GM06990 (cell line): Measurements from ENCODE around the gene RNF17.

ENCODE experiments used
- DNase-seq: peaks from one replicate; pipeline ENCODE4 v3.0.0-alpha.2; 2011; ENCODE audit not compliant: insufficient read length; ENCODE audit errors: extremely low read depth
- H3K27me3 ChIP-seq: replicated peaks from 2 replicates; pipeline ENCODE4 v1.6.0; 2011; ENCODE audit warnings: low read length; ENCODE audit not compliant: control insufficient read depth, insufficient read depth
- H3K36me3 ChIP-seq: 2 replicates; pipeline ENCODE4 v1.5.1; 2011; ENCODE audit warnings: low read length; ENCODE audit not compliant: control insufficient read depth, insufficient read depth
- H3K4me3 ChIP-seq: replicated peaks from 2 replicates; pipeline ENCODE4 v1.5.1; 2011; ENCODE audit warnings: low read depth, mild to moderate bottlenecking, control low read depth, low read length
- CTCF ChIP-seq: IDR thresholded peaks from 2 replicates; pipeline ENCODE4 v1.5.1; 2011; ENCODE audit warnings: low read length, control low read depth, mild to moderate bottlenecking, inconsistent platforms; ENCODE audit not compliant: insufficient read depth, poor library complexity, severe bottlenecking

Gene RNF17

GRCh38 chr13:24905242-24905641, 141.3 kb downstream of the RNF17 start:
- Histone ChIP-seq H3K27me3 (no peaks in the 10 kb centered on the region), H3K36me3 (peaks cover 5% of the 10 kb centered on the region), H3K4me3 (no peak overlapping the region)
- TF ChIP-seq CTCF: no peak
- DNase-seq: no peak

- Histone ChIP-seq H3K27me3 (no peaks in the 10 kb centered on the region), H3K36me3 (peaks cover 4% of the 10 kb centered on the region), H3K4me3 (no peak overlapping the region)
- no peak for DNase-seq
- TF ChIP-seq CTCF: no peak
These were observed 142.3 kb downstream of the RNF17 start for GRCh38 chr13:24906268-24906667.

GRCh38 chr13:24910502-24911132, 146.6 kb downstream of the RNF17 start:
- Histone ChIP-seq H3K36me3 (peaks cover 6% of the 10 kb centered on the region), H3K27me3 (no peaks in the 10 kb centered on the region), H3K4me3 (no peak overlapping the region)
- no peak for DNase-seq
- TF ChIP-seq CTCF: no peak

- H3K4me3 ChIP-seq: no peak overlapping the region
- H3K36me3 ChIP-seq: peaks cover 3% of the 10 kb centered on the region
- no peak for TF ChIP-seq CTCF
- DNase-seq: no peak
- H3K27me3 ChIP-seq: no peaks in the 10 kb centered on the region
These were observed 147.4 kb downstream of the RNF17 start for GRCh38 chr13:24911133-24911908.

GRCh38 chr13:24916464-24916863, 152.5 kb downstream of the RNF17 start:
- Histone ChIP-seq H3K36me3 (peaks cover 3% of the 10 kb centered on the region), H3K4me3 (no peak overlapping the region), H3K27me3 (no peaks in the 10 kb centered on the region)
- no peak for DNase-seq
- TF ChIP-seq CTCF: no peak
